Measurements from ENCODE around the gene PACS2. TPM values are rescaled to one million over a fixed set of nuclear protein-coding genes. Genes with fewer than 3 reads are reported as not detected.

Gene PACS2
- total and polyA plus RNA-seq, 2 donors (not counting 3 experiments of a cell fraction or from before 2014, with no cell fraction given), result 52.7 to 86.3 TPM

DNA sequence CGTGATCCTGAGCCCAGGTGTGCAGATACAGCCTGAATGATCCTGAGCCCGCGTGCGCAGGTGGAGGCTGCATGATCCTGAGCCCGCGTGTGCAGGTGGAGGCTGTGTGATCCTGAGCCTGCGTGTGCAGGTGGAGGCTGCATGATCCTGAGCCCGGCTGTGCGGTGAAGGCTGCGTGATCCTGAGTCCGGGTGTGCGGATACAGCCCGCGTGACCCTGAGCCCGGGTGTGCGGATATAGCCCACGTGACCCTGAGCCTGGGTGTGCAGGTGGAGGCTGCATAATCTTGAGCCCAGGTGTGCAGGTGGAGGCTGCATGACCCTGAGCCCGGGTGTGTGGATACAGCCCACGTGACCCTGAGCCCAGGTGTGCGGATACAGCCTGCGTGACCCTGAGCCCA lies 34.0 kb upstream of the PACS2 start:
- BruUV-seq (replicated peaks), result no TSS peak
- peaks cover 11% of the 10 kb centered on the region for H3K4me1 ChIP-seq (ENCODE audit: control insufficient read depth, extremely low read depth, insufficient read depth, low read length)
- no peaks in the 10 kb centered on the region for H3K9me3 ChIP-seq (replicated peaks; ENCODE audit: control insufficient read depth, insufficient read depth, low read length)
- ChIA-PET POLR2A (no interaction called here), CTCF (interaction anchor here (1.0 to 1.6 kb wide), 2 partner anchors 111 to 190 kb away, joined by 3 to 8 read pairs; no protein-coding TSS in a partner anchor)
- no peak overlapping the region for H3K4me3 ChIP-seq (replicated peaks in 1 of 3; ENCODE audit: insufficient read depth in 1 of 3, low read depth in 1 of 3, low read length in 3 of 3)
- H3K27ac ChIP-seq (ENCODE audit: insufficient read depth, low read depth, low read length), result no peak overlapping the region
- no peaks in the 10 kb centered on the region for H3K27me3 ChIP-seq (ENCODE audit: control insufficient read depth in 2 of 2, insufficient read depth in 2 of 2, low read length in 2 of 2)
- DNase-seq (ENCODE audit: low read depth, low spot score) (no peak), FAIRE-seq (no peak)
- dilution Hi-C loops (cut with MboI; ENCODE audit: extremely low pct_ligation_motif_present, low sequenced_read_pairs), result no loop called here
- H3K36me3 ChIP-seq (ENCODE audit: control insufficient read depth in 2 of 2, extremely low read depth in 1 of 2, insufficient read depth in 2 of 2, low read length in 2 of 2), result peaks cover 0 to 5% of the 10 kb centered on the region in 2 experiments
- H3K79me2 ChIP-seq (ENCODE audit: control insufficient read depth, insufficient read depth, low read length), result peaks cover 7% of the 10 kb centered on the region
- H3K9me1 ChIP-seq (replicated peaks; ENCODE audit: control insufficient read depth, extremely low read depth, insufficient read depth, low read length), result no peaks in the 10 kb centered on the region
- no peak overlapping the region for H2AFZ ChIP-seq (ENCODE audit: low read depth, low read length)
- H3K9ac ChIP-seq (replicated peaks; ENCODE audit: extremely low read depth, insufficient read depth, low read length), result no peak overlapping the region
- H4K20me1 ChIP-seq (replicated peaks; ENCODE audit: control insufficient read depth, extremely low read depth, insufficient read depth, low read length), result no peaks in the 10 kb centered on the region
- no peak overlapping the region for H3K4me2 ChIP-seq (ENCODE audit: insufficient read depth, low read length)
- TF ChIP-seq, protein P1, sequence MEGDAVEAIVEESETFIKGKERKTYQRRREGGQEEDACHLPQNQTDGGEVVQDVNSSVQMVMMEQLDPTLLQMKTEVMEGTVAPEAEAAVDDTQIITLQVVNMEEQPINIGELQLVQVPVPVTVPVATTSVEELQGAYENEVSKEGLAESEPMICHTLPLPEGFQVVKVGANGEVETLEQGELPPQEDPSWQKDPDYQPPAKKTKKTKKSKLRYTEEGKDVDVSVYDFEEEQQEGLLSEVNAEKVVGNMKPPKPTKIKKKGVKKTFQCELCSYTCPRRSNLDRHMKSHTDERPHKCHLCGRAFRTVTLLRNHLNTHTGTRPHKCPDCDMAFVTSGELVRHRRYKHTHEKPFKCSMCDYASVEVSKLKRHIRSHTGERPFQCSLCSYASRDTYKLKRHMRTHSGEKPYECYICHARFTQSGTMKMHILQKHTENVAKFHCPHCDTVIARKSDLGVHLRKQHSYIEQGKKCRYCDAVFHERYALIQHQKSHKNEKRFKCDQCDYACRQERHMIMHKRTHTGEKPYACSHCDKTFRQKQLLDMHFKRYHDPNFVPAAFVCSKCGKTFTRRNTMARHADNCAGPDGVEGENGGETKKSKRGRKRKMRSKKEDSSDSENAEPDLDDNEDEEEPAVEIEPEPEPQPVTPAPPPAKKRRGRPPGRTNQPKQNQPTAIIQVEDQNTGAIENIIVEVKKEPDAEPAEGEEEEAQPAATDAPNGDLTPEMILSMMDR (IDR thresholded peaks at IDR 0.05; ENCODE audit: extremely low read depth in 1 of 2, insufficient read depth in 1 of 2, low read depth in 1 of 2, low read length in 2 of 2), result no peak
- TF ChIP-seq GATA2 (IDR thresholded peaks at IDR 0.05; ENCODE audit: insufficient read depth, insufficient read length, low read depth, low read length), result no peak
- TF ChIP-seq POLR2A (IDR thresholded peaks at IDR 0.05; ENCODE audit: low read depth, low read length), result no peak
- TF ChIP-seq JUN (IDR thresholded peaks at IDR 0.05; ENCODE audit: borderline replicate concordance, insufficient read depth, insufficient read length, low read depth), result no peak
- no peak for TF ChIP-seq FOS (IDR thresholded peaks at IDR 0.05; ENCODE audit: borderline replicate concordance, insufficient read depth, low read length)
- TF ChIP-seq POLR2AphosphoS5 (IDR thresholded peaks at IDR 0.05; ENCODE audit: insufficient read depth, low read depth, low read length), result no peak
- no peak for TF ChIP-seq MYC (IDR thresholded peaks at IDR 0.05; ENCODE audit: low read depth, low read length)
- TF ChIP-seq EZH2 (IDR thresholded peaks at IDR 0.05; ENCODE audit: borderline replicate concordance, low read depth, low read length, severe bottlenecking), result no peak
- TF ChIP-seq, protein P2, sequence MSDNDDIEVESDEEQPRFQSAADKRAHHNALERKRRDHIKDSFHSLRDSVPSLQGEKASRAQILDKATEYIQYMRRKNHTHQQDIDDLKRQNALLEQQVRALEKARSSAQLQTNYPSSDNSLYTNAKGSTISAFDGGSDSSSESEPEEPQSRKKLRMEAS (IDR thresholded peaks at IDR 0.05; ENCODE audit: insufficient read depth, insufficient read length), result no peak
- intact Hi-C loops (cut with micrococcal nuclease), result no loop called here
